ENCODE data around the gene OLFML2A. TPM values are rescaled to one million over a fixed set of nuclear protein-coding genes. Genes with fewer than 3 reads are reported as not detected.

The OLFML2A gene
- total RNA-seq, 1 experiment from 2014 or later = 5.8 TPM

GRCh38 chr9:124841075-124841821 lies 64.3 kb downstream of the OLFML2A start:
- H3K4me2 ChIP-seq (ENCODE audit: insufficient read depth, insufficient read length, low read length) = no peak overlapping the region
- no peak overlapping the region for H3K27ac ChIP-seq (ENCODE audit: insufficient read length, low read depth, low read length)
- no peak overlapping the region for H2AK5ac ChIP-seq (ENCODE audit: insufficient read length, low read length)
- no peak overlapping the region for H3K23ac ChIP-seq (ENCODE audit: insufficient read length, low read depth, low read length)
- Mint-ChIP-seq H3K9me3 (no peaks in the 10 kb centered on the region), H3K4me3 (peak overlapping the region in 1 of 2 experiments; percentile 32; a peak in 1 of 5 replicates), H3K36me3 (ENCODE audit: insufficient read depth in 1 of 3, low read depth in 3 of 3) (no peaks in the 10 kb centered on the region; a peak in 1 of 7 replicates), H3K27ac (peak overlapping the region in 2 of 3 experiments; percentile 48 to 55; a peak in 2 of 7 replicates), H3K4me1 (peaks cover 2 to 18% of the 10 kb centered on the region in 2 experiments; a peak in 2 of 4 replicates), H3K27me3 (ENCODE audit: low read depth) (no peaks in the 10 kb centered on the region)
- no peaks in the 10 kb centered on the region for H3K79me2 ChIP-seq (ENCODE audit: insufficient read depth, low read length)
- H4K8ac ChIP-seq (replicated peaks; ENCODE audit: insufficient read length, low read depth, low read length) = no peak overlapping the region
- H3K27me3 ChIP-seq (ENCODE audit: insufficient read depth, low read length) = no peaks in the 10 kb centered on the region
- H3K23me2 ChIP-seq (ENCODE audit: insufficient read length, low read depth, low read length, poor library complexity, severe bottlenecking) = no peaks in the 10 kb centered on the region
- no peak overlapping the region for H2BK12ac ChIP-seq (ENCODE audit: insufficient read length, low read depth, low read length)
- H3K79me1 ChIP-seq (ENCODE audit: insufficient read depth, low read depth, low read length, poor library complexity, severe bottlenecking) = no peaks in the 10 kb centered on the region
- H4K20me1 ChIP-seq (ENCODE audit: control insufficient read depth, insufficient read depth, insufficient read length) = no peaks in the 10 kb centered on the region
- H3K14ac ChIP-seq (ENCODE audit: insufficient read depth, low read length) = no peak overlapping the region; the same call in 1 of the 2 replicates
- H2BK15ac ChIP-seq (ENCODE audit: low read depth, low read length) = no peak overlapping the region
- H3K4ac ChIP-seq (ENCODE audit: low read depth, low read length) = no peak overlapping the region
- H3T11ph ChIP-seq (ENCODE audit: low read length) = no peak overlapping the region
- no peak for DNase-seq
- H3K56ac ChIP-seq (ENCODE audit: insufficient read length, low read depth, low read length) = no peak overlapping the region
- H4K91ac ChIP-seq (ENCODE audit: insufficient read length, low read depth, low read length) = no peak overlapping the region
- H2BK5ac ChIP-seq (ENCODE audit: insufficient read length, low read length) = no peak overlapping the region
- no peak for TF ChIP-seq CTCF (conservative IDR thresholded peaks at IDR 0.05)
- no peak overlapping the region for H2AFZ ChIP-seq (ENCODE audit: low read length)
- H2BK20ac ChIP-seq (ENCODE audit: low read depth, low read length, poor library complexity, severe bottlenecking) = no peak overlapping the region
- no peak overlapping the region for H4K5ac ChIP-seq (ENCODE audit: insufficient read length, low read depth, low read length)
- H3K9me3 ChIP-seq (ENCODE audit: control insufficient read depth, low read depth, low read length) = no peaks in the 10 kb centered on the region
- no peaks in the 10 kb centered on the region for H3K4me1 ChIP-seq (ENCODE audit: insufficient read depth, low read length)
- WGBS (ENCODE audit: extremely low coverage, insufficient read length, low lambda C conversion rate) = no CpG with 5 or more reads among the region's 14 CpGs
- no peak overlapping the region for H2BK120ac ChIP-seq (ENCODE audit: low read depth, low read length, poor library complexity, severe bottlenecking)
- H3K9ac ChIP-seq (ENCODE audit: extremely low read depth, insufficient read length, low read length) = no peak overlapping the region
- H3K18ac ChIP-seq (ENCODE audit: insufficient read length, low read depth, low read length) = no peak overlapping the region
